Stimulated activated CD8-positive, alpha-beta memory T cell treated with anti-CD3 and anti-CD28 coated beads, Interleukin-12 subunit alpha, Interleukin-12 subunit beta, amount 100 ng/mL, for 1 hour (primary cell): Measurements from ENCODE around the gene STRIT1.

Experiments used
- DNase-seq: peaks from one replicate; pipeline ENCODE4 v3.0.0-alpha.2; 2020; ENCODE audit warnings: low read depth

Gene STRIT1

GRCh38 chr3:155293516-155293915, at the start of gene STRIT1:
Gene STRIT1 (minus strand): TSS chr3:155293683.
- DNase-seq: no peak

GRCh38 chr3:155342344-155342743, 48.9 kb upstream of the STRIT1 start:
- no peak for DNase-seq

- DNase-seq: no peak
Measured at GRCh38 chr3:155339052-155339451, 45.6 kb upstream of the STRIT1 start.

- DNase-seq: no peak
Measured at GRCh38 chr3:155335724-155336354, 42.4 kb upstream of the STRIT1 start.

- no peak for DNase-seq
Measured at GRCh38 chr3:155334914-155335723, 41.6 kb upstream of the STRIT1 start.

- no peak for DNase-seq
Measured at GRCh38 chr3:155334215-155334913, 40.9 kb upstream of the STRIT1 start.

- DNase-seq: no peak
Measured at GRCh38 chr3:155332716-155333115, 39.2 kb upstream of the STRIT1 start.

- DNase-seq: no peak
Measured at GRCh38 chr3:155331078-155331477, 37.6 kb upstream of the STRIT1 start.

GRCh38 chr3:155330370-155330769, 36.9 kb upstream of the STRIT1 start:
- DNase-seq: no peak

- DNase-seq: no peak
Measured at GRCh38 chr3:155329513-155330048, 36.1 kb upstream of the STRIT1 start.

GRCh38 chr3:155327871-155328270, 34.4 kb upstream of the STRIT1 start:
- no peak for DNase-seq

- DNase-seq: no peak
Measured at GRCh38 chr3:155327430-155327829, 33.9 kb upstream of the STRIT1 start.

- DNase-seq: no peak
Measured at GRCh38 chr3:155326901-155327300, 33.4 kb upstream of the STRIT1 start.

GRCh38 chr3:155326244-155326643, 32.8 kb upstream of the STRIT1 start:
- no peak for DNase-seq

- no peak for DNase-seq
Measured at GRCh38 chr3:155325263-155325835, 31.9 kb upstream of the STRIT1 start.

- DNase-seq: no peak
Measured at GRCh38 chr3:155323063-155323666, 29.7 kb upstream of the STRIT1 start.

GRCh38 chr3:155321418-155321817, 27.9 kb upstream of the STRIT1 start:
- DNase-seq: no peak

GRCh38 chr3:155320934-155321333, 27.5 kb upstream of the STRIT1 start:
- DNase-seq: no peak

GRCh38 chr3:155318740-155319139, 25.3 kb upstream of the STRIT1 start:
- DNase-seq: no peak

GRCh38 chr3:155317211-155317610, 23.7 kb upstream of the STRIT1 start:
- DNase-seq: no peak

GRCh38 chr3:155316426-155316825, 22.9 kb upstream of the STRIT1 start:
- no peak for DNase-seq

GRCh38 chr3:155313916-155314315, 20.4 kb upstream of the STRIT1 start:
- DNase-seq: no peak
